Muscle layer of duodenum (tissue), 2 donors: ENCODE results near the gene TBC1D1.

Experiments used
- H3K27ac ChIP-seq: one replicate; pipeline ENCODE4 v1.7.0; 2013; ENCODE audit warnings: mild to moderate bottlenecking, low read length
- H3K27me3 ChIP-seq: one replicate; pipeline ENCODE4 v1.7.0; 2013; ENCODE audit warnings: low read depth, mild to moderate bottlenecking, control low read depth, low read length
- H3K36me3 ChIP-seq, 2 donors: one replicate each; pipeline ENCODE4 v1.7.0; 2013; ENCODE audit warnings: low read length in 2 of 2, control low read depth in 1 of 2, mild to moderate bottlenecking in 1 of 2; ENCODE audit not compliant: insufficient read depth in 2 of 2, control insufficient read depth in 1 of 2
- H3K4me1 ChIP-seq, 2 donors: one replicate each; pipeline ENCODE4 v1.7.0; 2013; ENCODE audit warnings: low read length in 2 of 2, mild to moderate bottlenecking in 2 of 2, control low read depth in 1 of 2, moderate library complexity in 1 of 2; ENCODE audit not compliant: insufficient read depth in 2 of 2, control insufficient read depth in 1 of 2
- H3K4me3 ChIP-seq, 2 donors: one replicate each; pipeline ENCODE4 v1.7.0; 2013; ENCODE audit warnings: low read length in 2 of 2, low read depth in 1 of 2, mild to moderate bottlenecking in 1 of 2
- H3K9me3 ChIP-seq, 2 donors: one replicate each; pipeline ENCODE4 v1.7.0; 2013; ENCODE audit warnings: low read length in 2 of 2, control low read depth in 1 of 2, mild to moderate bottlenecking in 1 of 2; ENCODE audit not compliant: control insufficient read depth in 1 of 2
- donor health status: healthy.

The TBC1D1 gene

GRCh38 chr4:38150766-38151165 lies 259.9 kb downstream of the TBC1D1 start:
- Histone ChIP-seq H3K4me1 (peaks cover 12 to 24% of the 10 kb centered on the region in 2 donors), H3K27ac (no peak overlapping the region), H3K36me3 (no peaks in the 10 kb centered on the region), H3K9me3 (no peaks in the 10 kb centered on the region), H3K27me3 (no peaks in the 10 kb centered on the region), H3K4me3 (no peak overlapping the region)

GRCh38 chr4:38151873-38152272 lies 261.0 kb downstream of the TBC1D1 start:
- Histone ChIP-seq H3K9me3 (no peaks in the 10 kb centered on the region), H3K4me3 (no peak overlapping the region), H3K36me3 (no peaks in the 10 kb centered on the region), H3K4me1 (peaks cover 16 to 22% of the 10 kb centered on the region in 2 donors), H3K27me3 (no peaks in the 10 kb centered on the region), H3K27ac (no peak overlapping the region)

- H3K27me3 ChIP-seq = no peaks in the 10 kb centered on the region
- H3K4me3 ChIP-seq = no peak overlapping the region
- no peaks in the 10 kb centered on the region for H3K9me3 ChIP-seq
- H3K27ac ChIP-seq = no peak overlapping the region
- H3K36me3 ChIP-seq = no peaks in the 10 kb centered on the region
- H3K4me1 ChIP-seq = peaks cover 16 to 22% of the 10 kb centered on the region in 2 donors
Measured at GRCh38 chr4:38152305-38152704, 261.4 kb downstream of the TBC1D1 start.

GRCh38 chr4:38152721-38153386 lies 262.0 kb downstream of the TBC1D1 start:
- Histone ChIP-seq H3K9me3 (no peaks in the 10 kb centered on the region), H3K27ac (no peak overlapping the region), H3K27me3 (no peaks in the 10 kb centered on the region), H3K4me1 (peaks cover 16 to 22% of the 10 kb centered on the region in 2 donors), H3K36me3 (no peaks in the 10 kb centered on the region), H3K4me3 (no peak overlapping the region)

GRCh38 chr4:38153387-38153760 lies 262.5 kb downstream of the TBC1D1 start:
- H3K36me3 ChIP-seq = no peaks in the 10 kb centered on the region
- no peaks in the 10 kb centered on the region for H3K27me3 ChIP-seq
- H3K9me3 ChIP-seq = no peaks in the 10 kb centered on the region
- H3K27ac ChIP-seq = no peak overlapping the region
- H3K4me1 ChIP-seq = peaks cover 16 to 22% of the 10 kb centered on the region in 2 donors
- H3K4me3 ChIP-seq = no peak overlapping the region

- Histone ChIP-seq H3K4me3 (no peak overlapping the region), H3K4me1 (peaks cover 16 to 22% of the 10 kb centered on the region in 2 donors), H3K36me3 (no peaks in the 10 kb centered on the region), H3K27ac (peak overlapping the region; percentile 57), H3K27me3 (no peaks in the 10 kb centered on the region), H3K9me3 (no peaks in the 10 kb centered on the region)
Measured at GRCh38 chr4:38154252-38154651, 263.4 kb downstream of the TBC1D1 start.

GRCh38 chr4:38154681-38155588 lies 264.1 kb downstream of the TBC1D1 start:
- peaks cover 16% of the 10 kb centered on the region in 2 donors for H3K4me1 ChIP-seq
- no peak overlapping the region for H3K4me3 ChIP-seq
- H3K36me3 ChIP-seq = no peaks in the 10 kb centered on the region
- no peaks in the 10 kb centered on the region for H3K9me3 ChIP-seq
- H3K27ac ChIP-seq = peak overlapping the region; percentile 57
- no peaks in the 10 kb centered on the region for H3K27me3 ChIP-seq

GRCh38 chr4:38155589-38156294 lies 264.9 kb downstream of the TBC1D1 start:
- peaks cover 0 to 2% of the 10 kb centered on the region in 2 donors for H3K36me3 ChIP-seq
- peak overlapping the region; percentile 69 for H3K27ac ChIP-seq
- peaks cover 10 to 16% of the 10 kb centered on the region in 2 donors for H3K4me1 ChIP-seq
- no peaks in the 10 kb centered on the region for H3K27me3 ChIP-seq
- H3K4me3 ChIP-seq = no peak overlapping the region
- no peaks in the 10 kb centered on the region for H3K9me3 ChIP-seq

GRCh38 chr4:38157592-38157991 lies 266.7 kb downstream of the TBC1D1 start:
- H3K4me3 ChIP-seq = no peak overlapping the region
- H3K27ac ChIP-seq = peak overlapping the region; percentile 54
- H3K36me3 ChIP-seq = peaks cover 0 to 3% of the 10 kb centered on the region in 2 donors
- H3K9me3 ChIP-seq = no peaks in the 10 kb centered on the region
- H3K4me1 ChIP-seq = peaks cover 16 to 20% of the 10 kb centered on the region in 2 donors
- no peaks in the 10 kb centered on the region for H3K27me3 ChIP-seq

GRCh38 chr4:38160487-38161207 lies 269.8 kb downstream of the TBC1D1 start:
- peaks cover 5 to 16% of the 10 kb centered on the region in 2 donors for H3K4me1 ChIP-seq
- peaks cover 0 to 3% of the 10 kb centered on the region in 2 donors for H3K36me3 ChIP-seq
- H3K9me3 ChIP-seq = no peaks in the 10 kb centered on the region
- no peaks in the 10 kb centered on the region for H3K27me3 ChIP-seq
- H3K4me3 ChIP-seq = no peak overlapping the region
- peak overlapping the region; percentile 82 for H3K27ac ChIP-seq
